HepG2 (cell line): ENCODE results near the gene ULK4. TPM values are rescaled to one million over a fixed set of nuclear protein-coding genes. Genes with fewer than 3 reads are reported as not detected.

ENCODE experiments used
- ATF2 ChIP-seq: sonication (generic); formaldehyde crosslinking; IDR thresholded peaks from 2 replicates; pipeline ENCODE4 v1.4.0; 2020; ENCODE audit warnings: missing genetic modification reagents
- ATF4 ChIP-seq, 2 experiments: fragments of 450-650 bp in 1 of 2; sonication (generic) in 1 of 2; formaldehyde crosslinking; IDR thresholded peaks; 2 replicates each; pipeline versions ENCODE4 v1.5.0 to v1.8.0; 2020 to 2022; ENCODE audit warnings: mild to moderate bottlenecking in 1 of 2, missing genetic modification reagents in 1 of 2
- BCLAF1 ChIP-seq: fragments of 450-650 bp; IDR thresholded peaks from 2 replicates; pipeline ENCODE4 v1.6.1; 2017; ENCODE audit warnings: mild to moderate bottlenecking
- FOXP4 ChIP-seq: sonication (generic); formaldehyde crosslinking; IDR thresholded peaks from 2 replicates; pipeline ENCODE4 v1.4.0; 2020; ENCODE audit warnings: missing genetic modification reagents
- HDAC6 ChIP-seq: fragments of 200-600 bp; sonication (generic); IDR thresholded peaks from 2 replicates; pipeline ENCODE4 v1.7.0; 2017; ENCODE audit warnings: mild to moderate bottlenecking, antibody characterized with exemption, low read length, low read depth
- KLF12 ChIP-seq: sonication (generic); formaldehyde crosslinking; IDR thresholded peaks from 2 replicates; pipeline ENCODE4 v1.4.0; 2020; ENCODE audit warnings: missing genetic modification reagents, borderline replicate concordance
- LCORL ChIP-seq, 2 experiments: fragments of 450-650 bp in 1 of 2; sonication (generic) in 1 of 2; formaldehyde crosslinking in 1 of 2; IDR thresholded peaks; 2 replicates each; pipeline versions ENCODE4 v1.5.0 to v1.6.1; 2017 to 2020; ENCODE audit warnings: antibody characterized with exemption in 1 of 2, missing genetic modification reagents in 1 of 2
- RXRA ChIP-seq: sonication (generic); formaldehyde crosslinking; IDR thresholded peaks from 2 replicates; pipeline ENCODE4 v1.5.1; 2020; ENCODE audit warnings: missing genetic modification reagents
- SOX6 ChIP-seq, 2 experiments: fragments of 450-650 bp in 1 of 2; sonication (generic) in 1 of 2; formaldehyde crosslinking in 1 of 2; IDR thresholded peaks; 2 replicates each; pipeline versions ENCODE4 v1.4.0 to v1.6.1; 2017 to 2020; ENCODE audit warnings: antibody characterized with exemption in 1 of 2, mild to moderate bottlenecking in 1 of 2, missing genetic modification reagents in 1 of 2
- SP2 ChIP-seq: sonication (generic); formaldehyde crosslinking; IDR thresholded peaks from 2 replicates; pipeline ENCODE4 v1.5.1; 2020; ENCODE audit warnings: mild to moderate bottlenecking, missing genetic modification reagents
- THRA ChIP-seq: sonication (generic); formaldehyde crosslinking; IDR thresholded peaks from 2 replicates; pipeline ENCODE4 v1.4.0; 2020; ENCODE audit warnings: missing genetic modification reagents, borderline replicate concordance
- ZBTB10 ChIP-seq: sonication (generic); formaldehyde crosslinking; IDR thresholded peaks from 2 replicates; pipeline ENCODE4 v1.4.0; 2020; ENCODE audit warnings: missing genetic modification reagents, borderline replicate concordance
- ZBTB2 ChIP-seq: sonication (generic); formaldehyde crosslinking; IDR thresholded peaks from 2 replicates; pipeline ENCODE4 v1.8.0; 2022; ENCODE audit warnings: low read depth, missing genetic modification reagents
- polyA plus RNA-seq, 8 experiments: library from polyadenylated mRNA; depleted of rRNA in 3 of 8; stranded (reverse) in 7 of 8; unstranded in 1 of 8; fragments of >200 nt; fragmentation: Illumina TruSeq in 4 of 8; extraction: Trizol in 4 of 8; gene quantifications; 2 replicates each; pipeline versions ENCODE4 v1.2.1 to v1.2.3, GENCODE V29; 2011 to 2016; ENCODE audit warnings: low read depth in 4 of 8, missing spikeins in 1 of 8, mixed read lengths in 1 of 8; ENCODE audit not compliant: insufficient read depth in 1 of 8
- total RNA-seq, 5 experiments: library from RNA; depleted of rRNA; stranded (reverse); fragments of >200 nt; fragmentation: Illumina TruSeq; extraction: Trizol; gene quantifications; 2 replicates each; pipeline ENCODE4 v1.2.3, GENCODE V29; 2016; ENCODE audit warnings: low read depth in 1 of 5

Gene ULK4
- total and polyA plus RNA-seq, 2 of the 13 experiments (the other 11 are each of a cell fraction or from before 2014, with no cell fraction given), result 6.7 to 11.8 TPM

GRCh38 chr3:41277790-41278465 lies 684.0 kb downstream of the ULK4 start (continued):
- TF ChIP-seq ZBTB2 (0 out of 2 replicates have a peak, but pooled peaks have one; percentile 30), RXRA (CRISPR knock-in tag) (peak; percentile 67; the same call in 1 of the 2 replicates), HDAC6 (no peak), SOX6 (IDR thresholded peaks at IDR 0.05) (no peak), SOX6 (CRISPR knock-in tag; IDR thresholded peaks at IDR 0.05) (no peak), FOXP4 (peak; percentile 75), SP2 (CRISPR knock-in tag) (no peak), THRA (CRISPR knock-in tag) (no peak), ATF2 (CRISPR knock-in tag) (no peak), ATF4 (CRISPR knock-in tag; IDR thresholded peaks at IDR 0.05) (0 out of 4 replicates have a peak, but pooled peaks of 1 of the 2 experiments have one; percentile 36), LCORL (IDR thresholded peaks at IDR 0.05) (no peak), LCORL (CRISPR knock-in tag; IDR thresholded peaks at IDR 0.05) (no peak), BCLAF1 (no peak), KLF12 (CRISPR knock-in tag) (no peak), ZBTB10 (no peak)
